Neural progenitor cell (in vitro differentiated cells): ENCODE results near the gene GRAMD1B. TPM values are rescaled to one million over a fixed set of nuclear protein-coding genes. Genes with fewer than 3 reads are reported as not detected.

Experiments
- DNase-seq: peaks from one replicate; pipeline ENCODE4 v3.0.0-alpha.2; 2016; ENCODE audit warnings: low spot score
- H2AFZ ChIP-seq: fragments of 200-600 bp; sonication (generic); replicated peaks from 2 replicates; pipeline ENCODE4 v1.6.1; 2016; ENCODE audit warnings: antibody characterized with exemption
- H3F3A ChIP-seq: fragments of 200-600 bp; sonication (generic); 2 replicates; pipeline ENCODE4 v1.6.1; 2016; ENCODE audit warnings: antibody characterized with exemption, low read depth
- H3K27ac ChIP-seq: fragments of 200-600 bp; sonication (generic); 2 replicates; pipeline ENCODE4 v1.5.1; 2016; ENCODE audit warnings: mild to moderate bottlenecking
- H3K27me3 ChIP-seq: fragments of 200-600 bp; sonication (generic); 2 replicates; pipeline ENCODE4 v1.6.1; 2016; ENCODE audit warnings: mild to moderate bottlenecking, moderate library complexity
- H3K36me3 ChIP-seq: fragments of 200-600 bp; sonication (generic); 2 replicates; pipeline ENCODE4 v1.5.1; 2016
- H3K4me1 ChIP-seq: fragments of 200-600 bp; sonication (generic); 2 replicates; pipeline ENCODE4 v1.6.1; 2016; ENCODE audit warnings: mixed run types
- H3K4me2 ChIP-seq: fragments of 200-600 bp; sonication (generic); 2 replicates; pipeline ENCODE4 v1.6.1; 2016
- H3K4me3 ChIP-seq: fragments of 200-600 bp; sonication (generic); 2 replicates; pipeline ENCODE4 v1.5.1; 2016
- H3K79me2 ChIP-seq: fragments of 200-600 bp; sonication (generic); 2 replicates; pipeline ENCODE4 v1.6.1; 2016; ENCODE audit warnings: low read depth
- H3K9ac ChIP-seq: fragments of 200-600 bp; sonication (generic); 2 replicates; pipeline ENCODE4 v1.6.1; 2016
- H3K9me3 ChIP-seq: fragments of 200-600 bp; sonication (generic); 2 replicates; pipeline ENCODE4 v1.5.1; 2016; ENCODE audit warnings: low read depth
- H4K20me1 ChIP-seq: fragments of 200-600 bp; sonication (generic); 2 replicates; pipeline ENCODE4 v1.6.1; 2016; ENCODE audit warnings: low read depth
- H3K27ac Mint-ChIP-seq: 3 replicates; pipeline ENCODE4 v1.8.0; 2021; ENCODE audit warnings: mixed read lengths
- H3K27me3 Mint-ChIP-seq: 2 replicates; pipeline ENCODE4 v1.8.0; 2022; ENCODE audit warnings: low read depth, mild to moderate bottlenecking, inconsistent platforms, moderate library complexity, mixed read lengths; ENCODE audit not compliant: insufficient read depth
- H3K36me3 Mint-ChIP-seq: 3 replicates; pipeline ENCODE4 v1.8.0; 2021; ENCODE audit warnings: mixed read lengths
- H3K4me1 Mint-ChIP-seq: 3 replicates; pipeline ENCODE4 v1.8.0; 2021; ENCODE audit warnings: mixed read lengths
- H3K4me3 Mint-ChIP-seq: 3 replicates; pipeline ENCODE4 v1.8.0; 2021; ENCODE audit warnings: mild to moderate bottlenecking, moderate library complexity, mixed read lengths
- H3K9me3 Mint-ChIP-seq: 3 replicates; pipeline ENCODE4 v1.8.0; 2020; ENCODE audit warnings: mixed read lengths
- EZH2 ChIP-seq: fragments of 200-600 bp; sonication (generic); IDR thresholded peaks from 2 replicates; pipeline ENCODE4 v1.6.1; 2017; ENCODE audit warnings: antibody characterized with exemption, mild to moderate bottlenecking, moderate library complexity
- EZH2phosphoT487 ChIP-seq: fragments of 200-600 bp; sonication (generic); IDR thresholded peaks from 2 replicates; pipeline ENCODE4 v1.6.1; 2017; ENCODE audit warnings: antibody characterized with exemption
- total RNA-seq: library from RNA; depleted of rRNA; stranded (reverse); fragments of >200 nt; gene quantifications from 2 replicates; pipeline ENCODE4 v1.2.3, GENCODE V29; 2015; ENCODE audit warnings: low replicate concordance
- TF ChIP-seq, protein P1 (sequence below): fragments of 200-600 bp; sonication (generic); IDR thresholded peaks from 2 replicates; pipeline ENCODE4 v1.5.1; 2017; ENCODE audit warnings: antibody characterized with exemption, mild to moderate bottlenecking

The GRAMD1B gene
- total RNA-seq, 1 donor from 2014 or later = 12.6 TPM

DNA sequence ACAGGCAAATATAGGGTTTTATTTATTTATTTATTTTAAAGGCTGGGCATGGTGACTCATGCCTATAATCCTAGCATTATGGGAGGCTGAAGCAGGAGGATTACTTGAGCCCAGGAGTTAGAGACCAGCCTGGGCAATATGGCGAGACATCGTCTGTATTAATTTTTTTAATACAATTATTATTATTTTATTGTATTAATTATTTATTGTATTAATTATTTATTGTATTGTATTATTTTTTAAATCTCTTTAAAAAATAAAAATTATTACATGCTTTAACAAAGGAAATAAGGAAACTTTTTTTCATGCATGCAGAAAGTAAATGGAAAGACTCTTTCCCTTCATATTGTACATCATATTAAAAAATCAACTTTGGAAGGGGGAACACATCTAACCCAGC lies 220.8 kb downstream of the GRAMD1B start:
- no peak overlapping the region for H2AFZ ChIP-seq
- H3F3A ChIP-seq = peaks cover 18% of the 10 kb centered on the region
- peaks cover 7% of the 10 kb centered on the region for H3K4me1 ChIP-seq
- H3K4me3 Mint-ChIP-seq = no peak overlapping the region
- no peak overlapping the region for H3K9ac ChIP-seq
- peaks cover 15% of the 10 kb centered on the region for H4K20me1 ChIP-seq
- no peaks in the 10 kb centered on the region for H3K36me3 Mint-ChIP-seq
- peaks cover 27% of the 10 kb centered on the region for H3K27me3 Mint-ChIP-seq
- no peaks in the 10 kb centered on the region for H3K9me3 Mint-ChIP-seq
- H3K4me3 ChIP-seq = no peak overlapping the region
- no peak for TF ChIP-seq EZH2
- TF ChIP-seq, protein P1, sequence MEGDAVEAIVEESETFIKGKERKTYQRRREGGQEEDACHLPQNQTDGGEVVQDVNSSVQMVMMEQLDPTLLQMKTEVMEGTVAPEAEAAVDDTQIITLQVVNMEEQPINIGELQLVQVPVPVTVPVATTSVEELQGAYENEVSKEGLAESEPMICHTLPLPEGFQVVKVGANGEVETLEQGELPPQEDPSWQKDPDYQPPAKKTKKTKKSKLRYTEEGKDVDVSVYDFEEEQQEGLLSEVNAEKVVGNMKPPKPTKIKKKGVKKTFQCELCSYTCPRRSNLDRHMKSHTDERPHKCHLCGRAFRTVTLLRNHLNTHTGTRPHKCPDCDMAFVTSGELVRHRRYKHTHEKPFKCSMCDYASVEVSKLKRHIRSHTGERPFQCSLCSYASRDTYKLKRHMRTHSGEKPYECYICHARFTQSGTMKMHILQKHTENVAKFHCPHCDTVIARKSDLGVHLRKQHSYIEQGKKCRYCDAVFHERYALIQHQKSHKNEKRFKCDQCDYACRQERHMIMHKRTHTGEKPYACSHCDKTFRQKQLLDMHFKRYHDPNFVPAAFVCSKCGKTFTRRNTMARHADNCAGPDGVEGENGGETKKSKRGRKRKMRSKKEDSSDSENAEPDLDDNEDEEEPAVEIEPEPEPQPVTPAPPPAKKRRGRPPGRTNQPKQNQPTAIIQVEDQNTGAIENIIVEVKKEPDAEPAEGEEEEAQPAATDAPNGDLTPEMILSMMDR = no peak
- TF ChIP-seq EZH2phosphoT487 = no peak
- H3K27ac Mint-ChIP-seq = no peak overlapping the region
- H3K27me3 ChIP-seq = peaks cover 61% of the 10 kb centered on the region
- H3K4me1 Mint-ChIP-seq = peaks cover 3% of the 10 kb centered on the region
- no peaks in the 10 kb centered on the region for H3K79me2 ChIP-seq
- H3K36me3 ChIP-seq = no peaks in the 10 kb centered on the region
- no peak for DNase-seq
- no peak overlapping the region for H3K4me2 ChIP-seq
- no peak overlapping the region for H3K27ac ChIP-seq
- H3K9me3 ChIP-seq = no peaks in the 10 kb centered on the region

DNA sequence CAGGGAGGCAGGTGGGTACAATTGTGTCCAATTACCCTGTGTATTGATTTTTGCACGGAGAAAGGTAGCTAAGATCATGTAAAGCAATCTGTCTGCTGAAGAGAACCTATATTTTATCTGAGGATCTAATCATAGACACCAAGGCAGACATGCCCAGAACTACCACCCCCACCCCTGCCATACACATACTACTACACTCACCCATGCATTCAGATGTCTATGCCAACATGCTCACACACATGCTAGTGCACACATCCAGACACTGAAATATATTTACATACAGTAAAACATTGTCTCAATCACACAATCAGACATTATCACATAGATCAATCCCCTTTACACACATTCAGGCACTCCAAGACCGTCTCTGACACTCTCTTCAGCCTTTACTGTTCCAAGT lies 222.5 kb downstream of the GRAMD1B start:
- H3K4me2 ChIP-seq = no peak overlapping the region
- H3K4me3 Mint-ChIP-seq = peak overlapping the region; percentile 39

DNA sequence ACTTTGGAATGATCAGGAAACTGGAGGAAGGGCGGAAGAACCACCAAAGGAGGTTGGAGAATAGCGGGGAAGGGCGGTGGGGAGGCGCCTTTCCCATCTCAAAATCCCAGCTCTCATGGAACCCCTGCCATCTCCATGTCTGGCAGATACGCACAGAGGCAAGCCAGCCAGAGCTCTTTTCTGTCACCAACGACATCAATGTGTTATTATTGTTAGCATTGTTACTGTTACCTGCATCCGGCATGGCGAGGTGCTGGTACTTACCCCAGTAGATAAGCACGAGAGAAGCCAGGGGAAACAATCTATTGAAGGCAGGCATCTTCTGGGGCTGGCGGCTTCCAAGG lies 223.4 kb downstream of the GRAMD1B start:
- H3K27me3 Mint-ChIP-seq = peaks cover 38% of the 10 kb centered on the region

More for the DNA sequence above, 222.5 kb downstream of the GRAMD1B start:
- no peak for DNase-seq
- Histone ChIP-seq H3K79me2 (no peaks in the 10 kb centered on the region), H3K27me3 (peaks cover 78% of the 10 kb centered on the region), H3K27ac (no peak overlapping the region), H3K9me3 (no peaks in the 10 kb centered on the region), H3K4me3 (no peak overlapping the region), H4K20me1 (peaks cover 15% of the 10 kb centered on the region), H3F3A (peaks cover 18% of the 10 kb centered on the region), H3K9ac (no peak overlapping the region), H3K36me3 (no peaks in the 10 kb centered on the region), H3K4me1 (peaks cover 7% of the 10 kb centered on the region), H2AFZ (no peak overlapping the region)
- peaks cover 38% of the 10 kb centered on the region for H3K27me3 Mint-ChIP-seq
- H3K36me3 Mint-ChIP-seq = no peaks in the 10 kb centered on the region
- H3K9me3 Mint-ChIP-seq = no peaks in the 10 kb centered on the region
- peaks cover 3% of the 10 kb centered on the region for H3K4me1 Mint-ChIP-seq
- TF ChIP-seq EZH2phosphoT487 = no peak
- TF ChIP-seq, protein P1 = no peak
- no peak for TF ChIP-seq EZH2
- no peak overlapping the region for H3K27ac Mint-ChIP-seq

More for the DNA sequence above, 223.4 kb downstream of the GRAMD1B start:
- H2AFZ ChIP-seq = no peak overlapping the region
- TF ChIP-seq EZH2phosphoT487 (peak; percentile 70), EZH2 (peak; percentile 76)
- TF ChIP-seq, protein P1 = no peak
- peak overlapping the region; percentile 94 for H3K4me2 ChIP-seq
- H3K36me3 ChIP-seq = no peaks in the 10 kb centered on the region
- no peak overlapping the region for H3K9ac ChIP-seq
- Mint-ChIP-seq H3K36me3 (no peaks in the 10 kb centered on the region), H3K9me3 (no peaks in the 10 kb centered on the region), H3K4me3 (peak overlapping the region; percentile 81), H3K27ac (no peak overlapping the region), H3K4me1 (peaks cover 3% of the 10 kb centered on the region)
- peaks cover 85% of the 10 kb centered on the region for H3K27me3 ChIP-seq
- no peak for DNase-seq
- peaks cover 7% of the 10 kb centered on the region for H3K4me1 ChIP-seq
- H3K4me3 ChIP-seq = peak overlapping the region; percentile 68
- no peak overlapping the region for H3K27ac ChIP-seq
- no peaks in the 10 kb centered on the region for H3K79me2 ChIP-seq
- H3F3A ChIP-seq = peaks cover 18% of the 10 kb centered on the region
- no peaks in the 10 kb centered on the region for H3K9me3 ChIP-seq
- H4K20me1 ChIP-seq = peaks cover 15% of the 10 kb centered on the region
